Transverse colon (tissue), 4 donors: ENCODE results near the gene MAMDC2.

ENCODE experiments used
- POLR2AphosphoS5 ChIP-seq, 3 donors: sonication (generic); formaldehyde crosslinking; IDR thresholded peaks; one replicate each; pipeline ENCODE4 v1.6.1; 2016; ENCODE audit warnings: antibody characterized with exemption in 3 of 3
- TF ChIP-seq, protein P1 (sequence below), 5 experiments: fragments of 200-600 bp in 3 of 5; fragments of 450-650 bp in 2 of 5; sonication (generic) in 3 of 5; IDR thresholded peaks; 1 replicate in 2 of 5; 2 replicates in 3 of 5; pipeline ENCODE4 v1.5.1; 2016 to 2017; ENCODE audit warnings: antibody characterized with exemption in 5 of 5, inconsistent platforms in 3 of 5, mild to moderate bottlenecking in 2 of 5, moderate library complexity in 1 of 5

DNA sequence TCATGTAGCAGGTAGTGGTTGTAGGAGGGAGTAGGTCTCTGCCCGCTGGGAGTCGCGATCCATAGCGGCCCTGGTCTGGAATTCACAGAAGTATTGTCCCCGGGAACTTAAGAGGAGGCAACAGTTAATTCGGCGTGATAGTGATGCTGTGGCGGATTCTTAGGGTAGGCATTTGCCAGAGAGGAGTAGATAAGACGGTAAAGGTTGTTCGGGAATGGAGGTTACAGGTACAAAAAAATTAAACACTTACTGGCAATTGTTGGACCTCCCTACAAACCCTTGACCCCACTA, 215.8 kb downstream of the MAMDC2 start:
- TF ChIP-seq, protein P1, sequence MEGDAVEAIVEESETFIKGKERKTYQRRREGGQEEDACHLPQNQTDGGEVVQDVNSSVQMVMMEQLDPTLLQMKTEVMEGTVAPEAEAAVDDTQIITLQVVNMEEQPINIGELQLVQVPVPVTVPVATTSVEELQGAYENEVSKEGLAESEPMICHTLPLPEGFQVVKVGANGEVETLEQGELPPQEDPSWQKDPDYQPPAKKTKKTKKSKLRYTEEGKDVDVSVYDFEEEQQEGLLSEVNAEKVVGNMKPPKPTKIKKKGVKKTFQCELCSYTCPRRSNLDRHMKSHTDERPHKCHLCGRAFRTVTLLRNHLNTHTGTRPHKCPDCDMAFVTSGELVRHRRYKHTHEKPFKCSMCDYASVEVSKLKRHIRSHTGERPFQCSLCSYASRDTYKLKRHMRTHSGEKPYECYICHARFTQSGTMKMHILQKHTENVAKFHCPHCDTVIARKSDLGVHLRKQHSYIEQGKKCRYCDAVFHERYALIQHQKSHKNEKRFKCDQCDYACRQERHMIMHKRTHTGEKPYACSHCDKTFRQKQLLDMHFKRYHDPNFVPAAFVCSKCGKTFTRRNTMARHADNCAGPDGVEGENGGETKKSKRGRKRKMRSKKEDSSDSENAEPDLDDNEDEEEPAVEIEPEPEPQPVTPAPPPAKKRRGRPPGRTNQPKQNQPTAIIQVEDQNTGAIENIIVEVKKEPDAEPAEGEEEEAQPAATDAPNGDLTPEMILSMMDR (IDR thresholded peaks at IDR 0.05) = no peak
- no peak for TF ChIP-seq POLR2AphosphoS5 (IDR thresholded peaks at IDR 0.05)
